IMR-90 (cell line): ENCODE results near the gene MCF2L2. TPM values are rescaled to one million over a fixed set of nuclear protein-coding genes. Genes with fewer than 3 reads are reported as not detected.

ENCODE experiments used
- ATAC-seq: fragments of 200-7000 bp; cut with Tn5 transposase; 2 replicates; pipeline ENCODE4 v1.9.1; 2020; ENCODE audit warnings: low read depth, mild to moderate bottlenecking, moderate library complexity
- BruUV-seq: library from RNA; stranded (reverse); fragments of 400-500 nt; replicated peaks from 2 replicates; lab custom pipeline; 2021; lab: Mats Ljungman, UMichigan
- CTCF ChIA-PET: fragments of 300-600 bp; formaldehyde crosslinking; extraction: SDS; loops from one replicate; lab custom pipeline; 2021; ENCODE audit warnings: antibody characterized with exemption; lab: Yijun Ruan, JAX
- POLR2A ChIA-PET: fragments of 300-600 bp; sonication (Branson Sonifier 250); formaldehyde crosslinking; loops from one replicate; lab custom pipeline; 2022; ENCODE audit warnings: antibody characterized with exemption; ENCODE audit not compliant: unreplicated experiment; lab: Charles Lee
- DNase-seq: peaks from one replicate; pipeline ENCODE4 v3.0.0; 2013
- H2AFZ ChIP-seq: replicated peaks from 2 replicates; pipeline ENCODE3; 2013; ENCODE audit warnings: low read length, mild to moderate bottlenecking; ENCODE audit not compliant: poor library complexity
- H2AK5ac ChIP-seq: 2 replicates; pipeline ENCODE4 v1.6.1; 2013; ENCODE audit warnings: low read depth, low read length, inconsistent platforms
- H2AK9ac ChIP-seq: replicated peaks from 2 replicates; pipeline ENCODE3; 2013; ENCODE audit warnings: mild to moderate bottlenecking, low read depth, low read length, moderate library complexity; ENCODE audit not compliant: poor library complexity
- H2BK120ac ChIP-seq: 2 replicates; pipeline ENCODE4 v1.6.1; 2013; ENCODE audit warnings: low read depth, low read length, inconsistent platforms
- H2BK15ac ChIP-seq: 3 replicates; pipeline ENCODE4 v1.6.1; 2013; ENCODE audit warnings: low read depth, low read length, inconsistent platforms
- H2BK20ac ChIP-seq: 2 replicates; pipeline ENCODE4 v1.6.1; 2013; ENCODE audit warnings: low read depth, mild to moderate bottlenecking, inconsistent platforms, low read length, moderate library complexity
- H2BK5ac ChIP-seq: 2 replicates; pipeline ENCODE4 v1.6.1; 2013; ENCODE audit warnings: mild to moderate bottlenecking, low read depth, low read length, inconsistent platforms; ENCODE audit not compliant: poor library complexity, severe bottlenecking
- H3K14ac ChIP-seq: replicated peaks from 2 replicates; pipeline ENCODE4 v1.6.1; 2013; ENCODE audit warnings: low read depth, low read length, inconsistent platforms
- H3K18ac ChIP-seq: 2 replicates; pipeline ENCODE4 v1.6.1; 2013; ENCODE audit warnings: low read depth, low read length, control low read depth
- H3K23ac ChIP-seq: 2 replicates; pipeline ENCODE4 v1.6.1; 2013; ENCODE audit warnings: low read depth, low read length, inconsistent platforms
- H3K27ac ChIP-seq: 2 replicates; pipeline ENCODE4 v1.5.1; 2013; ENCODE audit warnings: mild to moderate bottlenecking, control low read depth, low read length; ENCODE audit not compliant: insufficient read depth
- H3K27me3 ChIP-seq: 2 replicates; pipeline ENCODE4 v1.6.1; 2013; ENCODE audit warnings: low read length; ENCODE audit not compliant: control insufficient read depth, insufficient read depth
- H3K36me3 ChIP-seq: 2 replicates; pipeline ENCODE4 v1.6.1; 2013; ENCODE audit warnings: low read length, mixed read lengths; ENCODE audit not compliant: control insufficient read depth, insufficient read depth
- H3K4ac ChIP-seq: 2 replicates; pipeline ENCODE4 v1.6.1; 2013; ENCODE audit warnings: low read depth, low read length, inconsistent platforms
- H3K4me1 ChIP-seq: 2 replicates; pipeline ENCODE4 v1.6.1; 2013; ENCODE audit warnings: low read length, mixed read lengths; ENCODE audit not compliant: control insufficient read depth, insufficient read depth
- H3K4me2 ChIP-seq: 2 replicates; pipeline ENCODE4 v1.6.1; 2013; ENCODE audit warnings: low read depth, mild to moderate bottlenecking, control low read depth, low read length, moderate library complexity
- H3K4me3 ChIP-seq: 2 replicates; pipeline ENCODE4 v1.5.1; 2013; ENCODE audit warnings: low read depth, mild to moderate bottlenecking, control low read depth, low read length, moderate library complexity; ENCODE audit not compliant: insufficient read depth
- H3K56ac ChIP-seq: 2 replicates; pipeline ENCODE4 v1.6.1; 2013; ENCODE audit warnings: low read length, inconsistent platforms; ENCODE audit not compliant: insufficient read depth; ENCODE audit errors: extremely low read depth
- H3K79me1 ChIP-seq, 2 experiments: 2 replicates each; pipeline ENCODE4 v1.6.1; 2013; ENCODE audit warnings: low read length in 2 of 2, inconsistent platforms in 1 of 2, low read depth in 1 of 2
- H3K9ac ChIP-seq: 2 replicates; pipeline ENCODE4 v1.6.1; 2013; ENCODE audit warnings: low read depth, low read length, control low read depth
- H3K9me1 ChIP-seq: 2 replicates; pipeline ENCODE4 v1.6.1; 2013; ENCODE audit warnings: low read length, inconsistent platforms; ENCODE audit not compliant: insufficient read depth
- H3K9me3 ChIP-seq: 2 replicates; pipeline ENCODE4 v1.6.1; 2013; ENCODE audit warnings: low read length; ENCODE audit not compliant: control insufficient read depth, insufficient read depth
- H4K20me1 ChIP-seq: 2 replicates; pipeline ENCODE4 v1.6.1; 2013; ENCODE audit warnings: low read length, inconsistent platforms; ENCODE audit not compliant: insufficient read depth
- H4K5ac ChIP-seq: 2 replicates; pipeline ENCODE4 v1.6.1; 2013; ENCODE audit warnings: mild to moderate bottlenecking, low read depth, low read length, control low read depth
- H4K8ac ChIP-seq, 2 experiments: 2 replicates each; pipeline ENCODE4 v1.6.1; 2013; ENCODE audit warnings: low read depth in 2 of 2, low read length in 2 of 2, control low read depth in 1 of 2, inconsistent platforms in 1 of 2
- H4K91ac ChIP-seq: 2 replicates; pipeline ENCODE4 v1.6.1; 2013; ENCODE audit warnings: low read depth, low read length, inconsistent platforms; ENCODE audit not compliant: insufficient read depth
- BHLHE40 ChIP-seq: fragments of 150-350 bp; IDR thresholded peaks from 2 replicates; pipeline ENCODE4 v1.6.1; 2016; ENCODE audit warnings: mild to moderate bottlenecking, low read depth, low read length
- CEBPB ChIP-seq: IDR thresholded peaks from 2 replicates; pipeline ENCODE4 v1.6.1; 2012; ENCODE audit warnings: low read depth, low read length, improper control_type of control experiment
- CHD1 ChIP-seq: IDR thresholded peaks from 2 replicates; pipeline ENCODE4 v1.6.1; 2012; ENCODE audit warnings: low read depth, low read length, improper control_type of control experiment
- CTCF ChIP-seq: conservative IDR thresholded peaks from 2 replicates; pipeline ENCODE4 v1.5.1; 2012; ENCODE audit warnings: mild to moderate bottlenecking, low read depth, low read length, improper control_type of control experiment
- FOS ChIP-seq: fragments of 150-350 bp; IDR thresholded peaks from 2 replicates; pipeline ENCODE4 v1.6.1; 2016; ENCODE audit warnings: low read depth, low read length
- MAFK ChIP-seq: IDR thresholded peaks from 2 replicates; pipeline ENCODE4 v1.6.1; 2012; ENCODE audit warnings: low read depth, low read length, improper control_type of control experiment
- MXI1 ChIP-seq: IDR thresholded peaks from 2 replicates; pipeline ENCODE4 v1.6.1; 2012; ENCODE audit warnings: low read depth, mild to moderate bottlenecking, low read length, moderate library complexity, borderline replicate concordance
- POLR2A ChIP-seq: IDR thresholded peaks from 2 replicates; pipeline ENCODE4 v1.6.1; 2012; ENCODE audit warnings: mild to moderate bottlenecking, low read depth, low read length
- RAD21 ChIP-seq: IDR thresholded peaks from 2 replicates; pipeline ENCODE4 v1.6.1; 2012; ENCODE audit warnings: low read length, improper control_type of control experiment
- RFX5 ChIP-seq: IDR thresholded peaks from 2 replicates; pipeline ENCODE4 v1.8.0; 2012; ENCODE audit warnings: low read depth, mild to moderate bottlenecking, low read length, moderate library complexity
- SMC3 ChIP-seq: fragments of 150-350 bp; IDR thresholded peaks from 2 replicates; pipeline ENCODE4 v1.6.1; 2016; ENCODE audit warnings: low read depth, mild to moderate bottlenecking, antibody characterized with exemption, low read length, moderate library complexity
- USF2 ChIP-seq: fragments of 150-350 bp; IDR thresholded peaks from 2 replicates; pipeline ENCODE4 v1.6.1; 2017; ENCODE audit warnings: mild to moderate bottlenecking, antibody characterized with exemption, low read length, low read depth
- WGBS, 2 experiments: methylation state at CpG; one replicate each; pipeline versions ENCODE4 v1.1.5 to v1.1.7; 2013; ENCODE audit warnings: missing lambda C conversion rate in 2 of 2; ENCODE audit not compliant: insufficient read length in 1 of 2; ENCODE audit errors: extremely low coverage in 2 of 2; 5-methylcytosine and 5-hydroxymethylcytosine counted together
- dilution Hi-C: fragments of 300-500 bp; cut with HindIII; formaldehyde crosslinking; loops from one replicate; pipeline ENCODE4 v1.14.3; 2018; ENCODE audit warnings: low sequenced_read_pairs; ENCODE audit not compliant: unreplicated experiment
- in situ Hi-C: fragments of 300-500 bp; cut with MboI; formaldehyde crosslinking; loops from 3 replicates; pipeline ENCODE4 v1.14.3; 2019; ENCODE audit warnings: low sequenced_read_pairs, inconsistent platforms, mixed read lengths
- intact Hi-C: fragments of 100-400 bp; cut with micrococcal nuclease; formaldehyde crosslinking; loops from 2 replicates; pipeline ENCODE4 v1.10.0; 2022
- polyA plus RNA-seq, 3 experiments: library from polyadenylated mRNA; depleted of rRNA; stranded (reverse); fragments of >200 nt; gene quantifications; 2 replicates each; pipeline ENCODE4 v1.2.3, GENCODE V29; 2012; ENCODE audit warnings: low replicate concordance in 1 of 3
- total RNA-seq: library from RNA; depleted of rRNA; stranded (reverse); fragments of >200 nt; gene quantifications from 2 replicates; pipeline ENCODE4 v1.2.3, GENCODE V29; 2012

MCF2L2 gene
- total and polyA plus RNA-seq, 2 of the 4 experiments (the other 2 are of a cell fraction): under 0.01 TPM; not detected in 1

GRCh38 chr3:183156266-183156665 is 272.2 kb downstream of the MCF2L2 start:
- Histone ChIP-seq H3K36me3 (no peaks in the 10 kb centered on the region), H3K4me3 (no peak overlapping the region), H3K27me3 (peaks cover 40% of the 10 kb centered on the region), H4K8ac (no peak overlapping the region), H3K79me1 (no peaks in the 10 kb centered on the region), H3K9ac (no peak overlapping the region), H4K91ac (no peak overlapping the region), H2BK5ac (no peak overlapping the region), H3K4ac (no peak overlapping the region), H3K56ac (no peak overlapping the region), H2AFZ (no peak overlapping the region), H3K9me3 (no peaks in the 10 kb centered on the region), H2AK5ac (no peak overlapping the region), H3K14ac (no peak overlapping the region), H3K4me2 (no peak overlapping the region), H2BK20ac (no peak overlapping the region), H2AK9ac (no peak overlapping the region), H3K27ac (no peak overlapping the region), H3K18ac (no peak overlapping the region), H2BK120ac (no peak overlapping the region), H4K20me1 (no peaks in the 10 kb centered on the region), H3K9me1 (no peaks in the 10 kb centered on the region), H3K23ac (no peak overlapping the region), H3K4me1 (no peaks in the 10 kb centered on the region), H4K5ac (no peak overlapping the region), H2BK15ac (no peak overlapping the region)
- DNase-seq (no peak), ATAC-seq (no peak)
- BruUV-seq: no TSS peak
- intact Hi-C loops (no loop called here), dilution Hi-C loops (no loop called here), in situ Hi-C loops (no loop called here)
- TF ChIP-seq MXI1: no peak
- TF ChIP-seq BHLHE40: no peak
- no peak for TF ChIP-seq CHD1
- TF ChIP-seq RFX5: no peak
- no peak for TF ChIP-seq USF2
- no peak for TF ChIP-seq SMC3
- TF ChIP-seq MAFK: no peak
- no peak for TF ChIP-seq FOS
- no peak for TF ChIP-seq RAD21
- no peak for TF ChIP-seq CTCF
- TF ChIP-seq POLR2A: no peak
- TF ChIP-seq CEBPB: no peak
- ChIA-PET CTCF (no interaction called here), POLR2A (no interaction called here)
- no CpG with 5 or more reads among the region's 5 CpGs for WGBS, 2 experiments
